ENCODE results near the gene MTNR1A. TPM values are rescaled to one million over a fixed set of nuclear protein-coding genes. Genes with fewer than 3 reads are reported as not detected.
"Not testable (repeated sequence)": the region's sequence is repeated elsewhere in the genome, so short reads cannot be mapped to it uniquely, and the experiment has no call there.

MTNR1A gene
- total RNA-seq, 1 experiment from 2014 or later: 0.84 TPM

GRCh38 chr4:186523927-186524326, 31.4 kb downstream of the MTNR1A start:
- H3K79me2 ChIP-seq (ENCODE audit: insufficient read depth, low read length); H4K20me1 ChIP-seq (ENCODE audit: insufficient read depth); H2AFZ ChIP-seq (ENCODE audit: low read depth, low read length, poor library complexity, severe bottlenecking); H3K4me3 ChIP-seq (replicated peaks in 1 of 2; ENCODE audit: low read depth in 1 of 2, low read length in 2 of 2); RAD21 ChIA-PET (ENCODE audit: low non-redundant PET in 1 of 2, low total read pairs in 2 of 2, uncharacterized antibody in 2 of 2, unreplicated experiment in 2 of 2); H3K27me3 ChIP-seq (ENCODE audit: insufficient read depth, low read length); BruUV-seq (replicated peaks); H3K9me2 ChIP-seq (ENCODE audit: insufficient read depth); intact Hi-C loops (cut with micrococcal nuclease); H3K9ac ChIP-seq (ENCODE audit: low read length); H3K4me1 ChIP-seq (ENCODE audit: control insufficient read depth in 1 of 2, insufficient read depth in 2 of 2, low read length in 2 of 2); CTCF ChIA-PET; H3K9me3 ChIP-seq (ENCODE audit: control insufficient read depth in 1 of 2, insufficient read depth in 1 of 2, low read depth in 1 of 2, low read length in 2 of 2); POLR2A ChIA-PET; H3K36me3 ChIP-seq (ENCODE audit: control insufficient read depth in 1 of 2, insufficient read depth in 2 of 2, low read length in 2 of 2); ATAC-seq; H3K27ac ChIP-seq (ENCODE audit: low read depth, low read length); H3K4me2 ChIP-seq (ENCODE audit: low read length); DNase-seq (ENCODE audit: low read depth, low spot score): not testable (repeated sequence)

GRCh38 chr4:186516287-186516686, 39.1 kb downstream of the MTNR1A start:
- no peak overlapping the region for H3K27ac ChIP-seq (ENCODE audit: low read depth, low read length)
- no peak overlapping the region for H3K9ac ChIP-seq (ENCODE audit: low read length)
- no TSS peak for BruUV-seq (replicated peaks)
- no peaks in the 10 kb centered on the region for H3K9me2 ChIP-seq (ENCODE audit: insufficient read depth)
- peaks cover 0 to 6% of the 10 kb centered on the region in 2 experiments; a peak in 1 of 4 replicates for H3K4me1 ChIP-seq (ENCODE audit: control insufficient read depth in 1 of 2, insufficient read depth in 2 of 2, low read length in 2 of 2)
- H3K4me3 ChIP-seq (replicated peaks in 1 of 2; ENCODE audit: low read depth in 1 of 2, low read length in 2 of 2): no peak overlapping the region
- RAD21 ChIA-PET (ENCODE audit: low non-redundant PET in 1 of 2, low total read pairs in 2 of 2, uncharacterized antibody in 2 of 2, unreplicated experiment in 2 of 2): no interaction called here
- no peaks in the 10 kb centered on the region for H3K27me3 ChIP-seq (ENCODE audit: insufficient read depth, low read length)
- no peak for TF ChIP-seq EGR1 (IDR thresholded peaks at IDR 0.05; ENCODE audit: low read depth)
- H3K4me2 ChIP-seq (ENCODE audit: low read length): no peak overlapping the region
- no peaks in the 10 kb centered on the region for H4K20me1 ChIP-seq (ENCODE audit: insufficient read depth)
- intact Hi-C loops (cut with micrococcal nuclease): no loop called here
- H3K79me2 ChIP-seq (ENCODE audit: insufficient read depth, low read length): no peaks in the 10 kb centered on the region
- POLR2A ChIA-PET: no interaction called here
- ATAC-seq (no peak), DNase-seq (ENCODE audit: low read depth, low spot score) (no peak)
- H3K36me3 ChIP-seq (ENCODE audit: control insufficient read depth in 1 of 2, insufficient read depth in 2 of 2, low read length in 2 of 2): no peaks in the 10 kb centered on the region
- CTCF ChIA-PET: no interaction called here
- H2AFZ ChIP-seq (ENCODE audit: low read depth, low read length, poor library complexity, severe bottlenecking): no peak overlapping the region
- H3K9me3 ChIP-seq (ENCODE audit: control insufficient read depth in 1 of 2, insufficient read depth in 1 of 2, low read depth in 1 of 2, low read length in 2 of 2): no peaks in the 10 kb centered on the region

- no peak overlapping the region for H2AFZ ChIP-seq (ENCODE audit: low read depth, low read length, poor library complexity, severe bottlenecking)
- DNase-seq (ENCODE audit: low read depth, low spot score) (peak; percentile 16), ATAC-seq (peak; percentile 40; the same call in 1 of the 2 replicates)
- H3K9me3 ChIP-seq (ENCODE audit: control insufficient read depth in 1 of 2, insufficient read depth in 1 of 2, low read depth in 1 of 2, low read length in 2 of 2): no peaks in the 10 kb centered on the region
- no peak overlapping the region for H3K4me2 ChIP-seq (ENCODE audit: low read length)
- ChIA-PET CTCF (no interaction called here), RAD21 (ENCODE audit: low non-redundant PET in 1 of 2, low total read pairs in 2 of 2, uncharacterized antibody in 2 of 2, unreplicated experiment in 2 of 2) (no interaction called here), POLR2A (no interaction called here)
- H3K36me3 ChIP-seq (ENCODE audit: control insufficient read depth in 1 of 2, insufficient read depth in 2 of 2, low read length in 2 of 2): no peaks in the 10 kb centered on the region
- H3K27ac ChIP-seq (ENCODE audit: low read depth, low read length): no peak overlapping the region
- TF ChIP-seq CEBPB (IDR thresholded peaks at IDR 0.05; ENCODE audit: low read depth) (peak; percentile 16; the same call in 1 of the 2 replicates), JUND (IDR thresholded peaks at IDR 0.05) (peak; percentile 16; the same call in 1 of the 2 replicates), POLR2A (IDR thresholded peaks at IDR 0.05; ENCODE audit: borderline replicate concordance, extremely low read depth, insufficient read depth, insufficient read length) (no peak), EZH2 (IDR thresholded peaks at IDR 0.05) (no peak), MAX (IDR thresholded peaks at IDR 0.05) (0 out of 2 replicates have a peak, but pooled peaks have one; percentile 16)
- peaks cover 0 to 6% of the 10 kb centered on the region in 2 experiments; a peak in 1 of 4 replicates for H3K4me1 ChIP-seq (ENCODE audit: control insufficient read depth in 1 of 2, insufficient read depth in 2 of 2, low read length in 2 of 2)
- intact Hi-C loops (cut with micrococcal nuclease): no loop called here
- H3K9me2 ChIP-seq (ENCODE audit: insufficient read depth): no peaks in the 10 kb centered on the region
- H3K79me2 ChIP-seq (ENCODE audit: insufficient read depth, low read length): no peaks in the 10 kb centered on the region
- no peaks in the 10 kb centered on the region for H4K20me1 ChIP-seq (ENCODE audit: insufficient read depth)
- H3K4me3 ChIP-seq (replicated peaks in 1 of 2; ENCODE audit: low read depth in 1 of 2, low read length in 2 of 2): no peak overlapping the region
- no peak overlapping the region for H3K9ac ChIP-seq (ENCODE audit: low read length)
- no TSS peak for BruUV-seq (replicated peaks)
- H3K27me3 ChIP-seq (ENCODE audit: insufficient read depth, low read length): no peaks in the 10 kb centered on the region
Observed at GRCh38 chr4:186514271-186514950, 41.0 kb downstream of the MTNR1A start.

DNA sequence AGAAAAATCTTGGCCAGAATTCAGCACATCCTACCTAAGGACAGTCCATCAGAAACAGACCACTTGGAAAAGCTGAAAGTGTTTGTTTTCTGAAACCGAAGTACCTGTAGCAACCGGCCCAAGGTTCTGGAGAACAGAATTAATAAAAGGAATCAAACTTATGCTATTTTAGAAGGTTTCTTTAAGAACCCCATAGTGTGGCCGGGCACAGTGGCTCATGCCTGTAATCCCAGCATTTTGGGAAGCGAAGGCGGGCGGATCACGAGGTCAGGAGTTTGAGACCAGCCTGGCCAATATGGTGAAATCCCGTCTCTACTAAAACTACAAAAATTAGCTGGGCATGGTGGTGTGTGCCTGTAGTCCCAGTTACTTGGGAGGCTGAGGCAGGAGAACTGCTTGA, 50.6 kb downstream of the MTNR1A start:
- H3K27ac ChIP-seq (ENCODE audit: low read depth, low read length); H3K9me2 ChIP-seq (ENCODE audit: insufficient read depth); POLR2A ChIA-PET; RAD21 ChIA-PET (ENCODE audit: low non-redundant PET in 1 of 2, low total read pairs in 2 of 2, uncharacterized antibody in 2 of 2, unreplicated experiment in 2 of 2); H3K36me3 ChIP-seq (ENCODE audit: control insufficient read depth in 1 of 2, insufficient read depth in 2 of 2, low read length in 2 of 2); H2AFZ ChIP-seq (ENCODE audit: low read depth, low read length, poor library complexity, severe bottlenecking); BruUV-seq (replicated peaks); H3K79me2 ChIP-seq (ENCODE audit: insufficient read depth, low read length); H3K27me3 ChIP-seq (ENCODE audit: insufficient read depth, low read length); DNase-seq (ENCODE audit: low read depth, low spot score); H3K9ac ChIP-seq (ENCODE audit: low read length); H3K4me1 ChIP-seq (ENCODE audit: control insufficient read depth in 1 of 2, insufficient read depth in 2 of 2, low read length in 2 of 2); ATAC-seq; CTCF ChIA-PET; H3K4me2 ChIP-seq (ENCODE audit: low read length); H4K20me1 ChIP-seq (ENCODE audit: insufficient read depth); intact Hi-C loops (cut with micrococcal nuclease); H3K9me3 ChIP-seq (ENCODE audit: control insufficient read depth in 1 of 2, insufficient read depth in 1 of 2, low read depth in 1 of 2, low read length in 2 of 2); H3K4me3 ChIP-seq (replicated peaks in 1 of 2; ENCODE audit: low read depth in 1 of 2, low read length in 2 of 2): not testable (repeated sequence)

Data from HCT116 (cell line).